ENCODE results near the gene MEX3B.

GRCh38 chr15:82058026-82058425 lies 12.2 kb upstream of the MEX3B start:
- no peak for TF ChIP-seq CTCF (IDR thresholded peaks at IDR 0.05)
- TF ChIP-seq POLR2AphosphoS5 (IDR thresholded peaks at IDR 0.05) = no peak
- no peak for TF ChIP-seq POLR2A (IDR thresholded peaks at IDR 0.05)

Data from prostate gland (tissue), 2 donors.